ENCODE results near the gene TNFAIP8.

TNFAIP8 gene

DNA sequence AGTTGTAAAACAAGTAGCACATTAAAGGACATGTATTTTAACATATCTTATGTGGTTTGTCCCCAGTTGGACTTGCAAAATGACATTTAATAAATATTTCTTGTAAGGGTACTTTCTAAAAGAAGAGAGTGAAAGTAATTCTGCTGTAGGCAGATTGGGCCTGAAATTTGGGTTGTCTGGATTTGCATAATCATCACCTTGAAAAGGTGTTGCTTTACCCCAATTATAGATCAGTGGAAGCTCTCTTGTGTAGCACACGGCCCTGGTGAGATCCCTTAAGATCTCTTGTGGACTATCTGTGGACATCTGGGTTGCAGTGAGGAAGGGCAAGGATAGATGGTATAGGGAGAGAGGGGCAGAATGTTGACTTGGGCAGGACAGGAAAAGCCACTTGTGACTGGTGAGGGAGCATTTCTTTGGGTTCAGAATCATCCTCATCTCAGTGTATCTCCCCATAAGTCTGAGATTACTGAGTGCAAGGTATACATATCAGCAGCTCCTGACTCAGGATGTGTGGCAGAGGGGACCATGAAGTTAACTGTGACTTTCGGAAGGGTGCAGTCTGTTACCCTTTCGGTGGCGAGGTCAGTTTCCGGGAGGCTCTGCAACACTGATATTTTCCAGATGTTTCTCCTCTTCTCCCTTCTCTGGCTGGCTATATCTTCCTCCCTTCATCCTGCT lies 2.0 kb upstream of the TNFAIP8 start:
- in situ Hi-C loops (cut with HindIII; ENCODE audit: low sequenced_read_pairs), result no loop called here
- H3K4me3 ChIP-seq (ENCODE audit: low read depth, low read length), result no peak overlapping the region
- DNase-seq (ENCODE audit: low read depth), result no peak
- TF ChIP-seq CTCF (IDR thresholded peaks at IDR 0.05; ENCODE audit: low read depth, low read length, missing control alignments), result no peak

- TF ChIP-seq CTCF (IDR thresholded peaks at IDR 0.05; ENCODE audit: low read depth, low read length, missing control alignments), result no peak
- H3K4me3 ChIP-seq (ENCODE audit: low read depth, low read length), result no peak overlapping the region
- no peak for DNase-seq (ENCODE audit: low read depth)
- in situ Hi-C loops (cut with HindIII; ENCODE audit: low sequenced_read_pairs), result no loop called here
These were observed 1.1 kb upstream of the TNFAIP8 start for GRCh38 chr5:119354537-119355243.

DNA sequence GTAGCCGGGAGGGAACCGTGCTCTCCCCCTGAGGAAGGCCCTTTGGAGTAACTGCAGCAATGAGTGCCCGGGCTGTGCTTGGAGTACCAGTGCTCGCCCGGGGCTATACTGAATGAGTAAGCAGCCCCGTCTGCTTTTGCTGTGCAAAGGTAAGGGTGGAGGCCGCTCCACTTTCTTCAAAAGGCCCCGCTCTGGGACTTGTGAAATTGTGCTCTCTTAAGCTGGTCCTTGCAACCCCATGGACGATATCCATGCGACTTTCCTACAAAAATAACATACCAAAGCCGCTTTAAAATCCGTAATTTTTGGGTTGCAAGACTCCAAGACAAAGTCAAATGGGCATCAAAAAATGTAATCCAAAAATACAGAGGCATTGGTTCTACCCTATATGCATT lies 578 bp upstream of the TNFAIP8 start:
- TF ChIP-seq CTCF (IDR thresholded peaks at IDR 0.05; ENCODE audit: low read depth, low read length, missing control alignments), result no peak
- in situ Hi-C loops (cut with HindIII; ENCODE audit: low sequenced_read_pairs), result no loop called here
- no peak for DNase-seq (ENCODE audit: low read depth)
- H3K4me3 ChIP-seq (ENCODE audit: low read depth, low read length), result peak overlapping the region; percentile 61

DNA sequence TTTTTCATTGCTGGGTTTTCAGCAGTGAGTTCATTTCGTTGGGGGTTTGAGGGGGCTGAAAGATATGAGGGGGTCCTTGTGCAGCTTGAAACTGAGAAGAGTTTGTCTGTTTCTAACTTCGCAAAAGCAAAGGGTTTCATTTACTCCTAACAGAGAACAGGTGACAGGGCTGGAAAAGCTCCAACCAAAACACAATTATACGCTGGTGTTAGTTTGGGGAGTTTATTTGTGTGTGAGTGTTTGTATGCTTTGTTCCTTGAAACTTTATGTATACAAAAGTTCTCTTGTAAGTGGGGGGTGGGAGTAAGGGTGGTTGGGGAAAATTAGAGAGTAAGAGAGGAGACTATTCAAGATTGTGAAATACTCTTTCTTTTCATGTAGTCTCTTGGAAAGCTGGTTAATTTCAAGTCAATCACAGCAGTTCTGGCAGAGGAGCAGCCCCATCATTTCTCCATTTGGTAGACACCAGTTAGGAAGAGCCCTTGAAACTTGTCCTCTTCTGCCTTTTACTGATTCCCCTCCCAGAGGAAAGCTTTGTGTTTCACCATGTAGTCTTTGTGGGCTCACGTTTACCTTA lies 881 bp downstream of the TNFAIP8 start:
- in situ Hi-C loops (cut with HindIII; ENCODE audit: low sequenced_read_pairs), result no loop called here
- peak; percentile 26 for DNase-seq (ENCODE audit: low read depth)
- TF ChIP-seq CTCF (IDR thresholded peaks at IDR 0.05; ENCODE audit: low read depth, low read length, missing control alignments), result no peak
- H3K4me3 ChIP-seq (ENCODE audit: low read depth, low read length), result peak overlapping the region; percentile 61

DNA sequence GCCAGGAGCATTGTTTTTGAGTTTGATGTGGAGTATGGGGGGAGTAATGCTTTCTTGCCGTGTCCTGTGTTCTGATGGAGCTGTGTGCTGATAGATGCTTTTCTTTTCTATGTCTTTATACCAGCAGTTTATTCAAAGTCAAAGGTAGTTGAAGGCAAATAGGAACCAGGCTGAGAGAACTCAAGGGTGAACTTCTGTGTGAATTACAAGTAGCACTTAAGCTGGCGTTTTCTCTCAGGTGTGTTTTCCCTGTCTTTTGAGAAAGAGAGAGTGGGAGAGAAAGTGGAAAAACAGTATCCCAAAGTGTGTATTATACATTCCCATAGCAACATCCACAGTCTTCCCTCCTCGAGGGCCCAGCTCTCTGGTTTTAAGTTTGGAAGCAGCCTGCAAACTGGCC lies 1.5 kb downstream of the TNFAIP8 start:
- in situ Hi-C loops (cut with HindIII; ENCODE audit: low sequenced_read_pairs), result no loop called here

More for the DNA sequence above, 1.5 kb downstream of the TNFAIP8 start:
- DNase-seq (ENCODE audit: low read depth), result no peak
- H3K4me3 ChIP-seq (ENCODE audit: low read depth, low read length), result no peak overlapping the region
- TF ChIP-seq CTCF (IDR thresholded peaks at IDR 0.05; ENCODE audit: low read depth, low read length, missing control alignments), result no peak

Measured in astrocyte of the cerebellum (primary cell).